ENCODE data around the gene MASP1.

DNA sequence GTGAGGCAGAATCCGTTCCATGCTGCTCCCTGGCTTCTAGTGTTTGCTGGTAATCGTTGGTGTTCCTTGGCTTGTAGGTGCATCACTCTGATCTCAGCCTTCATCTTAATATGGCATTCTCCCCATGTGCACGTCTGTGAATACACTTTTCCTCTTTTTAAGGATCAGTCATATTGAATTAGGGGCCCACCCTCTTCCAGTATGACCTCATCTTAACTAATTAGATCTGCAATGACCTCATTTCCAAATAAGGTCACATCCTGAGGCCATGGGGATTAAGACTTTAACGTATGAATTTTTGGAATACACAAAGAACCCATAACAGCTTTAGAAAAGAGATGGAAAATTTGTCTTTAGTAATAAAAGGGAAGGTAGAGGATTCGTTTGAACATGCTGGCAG lies 34.1 kb upstream of the MASP1 start:
- TF ChIP-seq, protein P1, sequence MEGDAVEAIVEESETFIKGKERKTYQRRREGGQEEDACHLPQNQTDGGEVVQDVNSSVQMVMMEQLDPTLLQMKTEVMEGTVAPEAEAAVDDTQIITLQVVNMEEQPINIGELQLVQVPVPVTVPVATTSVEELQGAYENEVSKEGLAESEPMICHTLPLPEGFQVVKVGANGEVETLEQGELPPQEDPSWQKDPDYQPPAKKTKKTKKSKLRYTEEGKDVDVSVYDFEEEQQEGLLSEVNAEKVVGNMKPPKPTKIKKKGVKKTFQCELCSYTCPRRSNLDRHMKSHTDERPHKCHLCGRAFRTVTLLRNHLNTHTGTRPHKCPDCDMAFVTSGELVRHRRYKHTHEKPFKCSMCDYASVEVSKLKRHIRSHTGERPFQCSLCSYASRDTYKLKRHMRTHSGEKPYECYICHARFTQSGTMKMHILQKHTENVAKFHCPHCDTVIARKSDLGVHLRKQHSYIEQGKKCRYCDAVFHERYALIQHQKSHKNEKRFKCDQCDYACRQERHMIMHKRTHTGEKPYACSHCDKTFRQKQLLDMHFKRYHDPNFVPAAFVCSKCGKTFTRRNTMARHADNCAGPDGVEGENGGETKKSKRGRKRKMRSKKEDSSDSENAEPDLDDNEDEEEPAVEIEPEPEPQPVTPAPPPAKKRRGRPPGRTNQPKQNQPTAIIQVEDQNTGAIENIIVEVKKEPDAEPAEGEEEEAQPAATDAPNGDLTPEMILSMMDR (conservative IDR thresholded peaks at IDR 0.05; ENCODE audit: low read length) = no peak
- no peak for TF ChIP-seq EZH2phosphoT487 (IDR thresholded peaks at IDR 0.05; ENCODE audit: borderline replicate concordance, low read depth, low read length)

Data from OCI-LY7 (cell line).